Measurements from ENCODE around the gene GABBR2. TPM values are rescaled to one million over a fixed set of nuclear protein-coding genes. Genes with fewer than 3 reads are reported as not detected.

The GABBR2 gene
- total and polyA plus RNA-seq, 2 experiments from 2014 or later: 0.89 to 1.3 TPM

DNA sequence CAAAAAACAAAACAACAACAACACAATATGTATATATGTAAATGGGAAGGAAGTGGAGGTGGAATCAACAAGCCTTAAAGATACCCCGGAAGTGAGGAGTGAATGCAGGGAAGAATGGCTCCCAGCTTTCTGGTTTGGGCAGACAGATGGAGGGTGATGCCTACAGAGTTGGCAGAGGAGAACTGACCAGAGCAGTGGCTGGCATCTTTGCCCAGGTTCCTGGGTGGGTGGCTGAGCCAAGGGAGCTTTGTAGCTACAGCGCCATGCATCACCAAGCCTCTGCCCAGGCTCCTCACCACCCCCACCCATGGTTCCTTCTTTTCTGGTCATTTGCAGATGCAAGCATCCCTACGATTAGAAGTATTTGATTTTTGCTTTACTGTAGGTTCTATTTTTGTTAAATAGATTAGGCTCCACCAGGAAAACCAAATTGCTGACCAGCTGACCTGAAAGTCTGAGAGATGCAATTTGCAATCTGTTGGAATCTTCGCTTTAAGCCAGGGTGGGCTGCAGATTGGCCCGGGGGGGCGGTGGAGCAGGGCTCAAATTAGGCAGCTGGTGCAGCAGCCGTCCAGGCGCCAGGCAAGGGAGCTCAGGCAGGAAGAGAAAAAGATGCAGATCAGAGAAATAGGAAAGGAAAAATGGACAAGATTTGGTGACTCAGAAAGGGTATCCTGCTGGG, 290.0 kb downstream of the GABBR2 start:
- peaks cover 15% of the 10 kb centered on the region for H3K4me1 Mint-ChIP-seq
- Histone ChIP-seq H3K27me3 (ENCODE audit: insufficient read depth) (no peaks in the 10 kb centered on the region), H2AFZ (no peak overlapping the region), H4K20me1 (replicated peaks; ENCODE audit: insufficient read depth) (no peaks in the 10 kb centered on the region), H3K27ac (ENCODE audit: low read depth) (no peak overlapping the region), H3K36me3 (ENCODE audit: insufficient read depth) (no peaks in the 10 kb centered on the region), H3K4me3 (no peak overlapping the region), H3F3A (replicated peaks; ENCODE audit: low read depth) (no peaks in the 10 kb centered on the region), H3K4me2 (no peak overlapping the region), H3K79me2 (replicated peaks; ENCODE audit: insufficient read depth) (no peaks in the 10 kb centered on the region), H3K9me2 (ENCODE audit: insufficient read depth) (peaks cover 14% of the 10 kb centered on the region; the same call in 1 of the 2 replicates), H3K4me1 (ENCODE audit: insufficient read depth) (peaks cover 4% of the 10 kb centered on the region)
- ATAC-seq (no peak), DNase-seq (ENCODE audit: low spot score) (no peak)
- no peak overlapping the region for H3K4me3 Mint-ChIP-seq
- no peak for TF ChIP-seq EZH2phosphoT487 (IDR thresholded peaks at IDR 0.05; ENCODE audit: unreplicated experiment)
- TF ChIP-seq POLR2AphosphoS5 (IDR thresholded peaks at IDR 0.05; ENCODE audit: low read depth): no peak
- TF ChIP-seq ZNF331 (CRISPR knock-in tag; IDR thresholded peaks at IDR 0.05; ENCODE audit: low read depth): no peak
- no peaks in the 10 kb centered on the region; the same call in 2 of the 3 replicates for H3K36me3 Mint-ChIP-seq (ENCODE audit: low read depth)
- no peak overlapping the region for H3K27ac Mint-ChIP-seq
- peaks cover 6% of the 10 kb centered on the region for H3K9me3 Mint-ChIP-seq
- H3K27me3 Mint-ChIP-seq (ENCODE audit: insufficient read depth, low read depth, poor library complexity): peaks cover 4% of the 10 kb centered on the region

DNA sequence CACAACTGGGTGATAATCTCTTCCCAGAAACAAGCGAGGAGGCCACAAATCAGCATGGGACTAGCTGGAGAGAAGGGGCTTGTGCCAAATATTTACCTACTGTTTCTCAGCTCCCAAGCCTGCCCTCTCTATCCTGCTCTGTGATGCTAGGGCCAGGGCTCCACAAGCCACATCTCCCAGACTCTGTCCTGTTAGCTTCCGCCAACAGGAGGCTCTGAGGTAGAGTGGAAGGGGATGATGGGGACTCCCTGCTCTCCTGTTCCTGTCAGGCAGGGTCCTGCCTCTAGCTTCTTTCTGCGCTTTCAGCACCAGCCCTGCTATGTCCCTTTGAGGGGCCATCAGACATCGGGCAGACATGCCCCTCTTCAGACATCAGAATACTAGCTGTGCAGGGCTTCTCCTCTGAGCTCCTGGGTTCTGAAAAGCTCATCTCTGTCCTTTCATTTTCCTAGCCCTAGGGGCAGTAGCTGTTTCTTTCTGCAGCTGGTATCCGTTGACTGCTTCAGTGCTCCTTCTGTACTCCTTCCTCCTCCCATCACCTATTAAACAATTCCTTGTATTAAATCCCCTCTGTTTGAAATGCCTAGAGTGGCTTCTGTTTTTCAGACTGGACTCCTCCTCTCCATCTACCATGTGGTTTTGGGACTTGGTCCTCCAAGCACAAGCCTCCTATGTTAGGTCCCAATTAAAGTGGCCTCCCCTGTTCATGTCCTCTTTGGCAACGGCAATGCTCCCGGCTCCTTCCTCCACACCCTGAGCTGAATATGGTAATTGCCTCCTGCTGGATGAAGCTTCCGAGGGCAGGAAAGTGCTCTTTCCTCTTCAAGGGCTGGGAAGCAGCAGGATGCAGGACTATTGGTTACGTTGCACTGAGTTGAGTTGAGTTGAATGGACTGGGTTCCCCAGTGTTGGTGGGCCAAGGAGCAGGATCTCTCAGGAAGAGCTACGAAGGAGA, 292.2 kb downstream of the GABBR2 start:
- Mint-ChIP-seq H3K9me3 (peaks cover 6% of the 10 kb centered on the region), H3K4me3 (no peak overlapping the region), H3K27ac (no peak overlapping the region), H3K27me3 (ENCODE audit: insufficient read depth, low read depth, poor library complexity) (peaks cover 6% of the 10 kb centered on the region), H3K36me3 (ENCODE audit: low read depth) (no peaks in the 10 kb centered on the region; the same call in 2 of the 3 replicates), H3K4me1 (peaks cover 27% of the 10 kb centered on the region)
- Histone ChIP-seq H3K4me2 (no peak overlapping the region), H3K36me3 (ENCODE audit: insufficient read depth) (no peaks in the 10 kb centered on the region), H3K79me2 (replicated peaks; ENCODE audit: insufficient read depth) (no peaks in the 10 kb centered on the region), H3K27me3 (ENCODE audit: insufficient read depth) (no peaks in the 10 kb centered on the region), H3K27ac (ENCODE audit: low read depth) (no peak overlapping the region), H2AFZ (peak overlapping the region; percentile 23; the same call in 1 of the 2 replicates), H3K9me2 (ENCODE audit: insufficient read depth) (peaks cover 14% of the 10 kb centered on the region; the same call in 1 of the 2 replicates), H4K20me1 (replicated peaks; ENCODE audit: insufficient read depth) (no peaks in the 10 kb centered on the region), H3K4me3 (no peak overlapping the region), H3K4me1 (ENCODE audit: insufficient read depth) (peaks cover 14% of the 10 kb centered on the region), H3F3A (replicated peaks; ENCODE audit: low read depth) (no peaks in the 10 kb centered on the region)
- ATAC-seq (peak; percentile 59), DNase-seq (ENCODE audit: low spot score) (peak; percentile 14)
- TF ChIP-seq NANOG (IDR thresholded peaks at IDR 0.05; ENCODE audit: borderline replicate concordance) (no peak), ZNF462 (CRISPR knock-in tag; IDR thresholded peaks at IDR 0.05) (no peak), POLR2AphosphoS5 (IDR thresholded peaks at IDR 0.05; ENCODE audit: low read depth) (no peak), REST (IDR thresholded peaks at IDR 0.05; ENCODE audit: unreplicated experiment) (no peak), ZNF331 (CRISPR knock-in tag; IDR thresholded peaks at IDR 0.05; ENCODE audit: low read depth) (no peak)

Measured in GM23338 (cell line).